Hepatocyte (in vitro differentiated cells): ENCODE data around the gene SGTA.

Source experiments
- EZH2 ChIP-seq: fragments of 200-600 bp; sonication (generic); IDR thresholded peaks from 2 replicates; pipeline ENCODE4 v1.6.1; 2016; ENCODE audit warnings: antibody characterized with exemption, mild to moderate bottlenecking, borderline replicate concordance
- TF ChIP-seq, protein P1 (sequence below): fragments of 200-600 bp; sonication (generic); IDR thresholded peaks from 2 replicates; pipeline ENCODE4 v1.5.1; 2016; ENCODE audit warnings: antibody characterized with exemption, mild to moderate bottlenecking; ENCODE audit not compliant: poor library complexity

DNA sequence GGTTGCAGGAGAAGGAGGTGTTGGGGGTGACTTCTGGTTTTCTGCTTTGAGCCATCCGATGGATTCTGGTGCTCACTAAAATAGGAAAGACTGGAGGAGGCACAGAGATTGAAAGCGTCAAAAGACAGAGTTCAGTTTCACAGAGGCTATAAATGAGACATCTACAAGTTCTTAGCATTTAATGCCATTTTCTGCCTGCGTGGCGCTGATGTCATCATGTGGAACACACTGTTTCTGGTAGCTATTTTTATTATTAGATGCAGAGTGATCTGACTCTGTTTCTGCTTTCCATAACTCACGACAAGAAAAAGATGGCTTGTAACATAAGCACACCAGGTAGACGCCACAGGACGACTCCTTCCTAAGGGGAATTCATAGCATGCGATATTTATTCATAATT lies 40.0 kb downstream of the SGTA start:
- TF ChIP-seq, protein P1, sequence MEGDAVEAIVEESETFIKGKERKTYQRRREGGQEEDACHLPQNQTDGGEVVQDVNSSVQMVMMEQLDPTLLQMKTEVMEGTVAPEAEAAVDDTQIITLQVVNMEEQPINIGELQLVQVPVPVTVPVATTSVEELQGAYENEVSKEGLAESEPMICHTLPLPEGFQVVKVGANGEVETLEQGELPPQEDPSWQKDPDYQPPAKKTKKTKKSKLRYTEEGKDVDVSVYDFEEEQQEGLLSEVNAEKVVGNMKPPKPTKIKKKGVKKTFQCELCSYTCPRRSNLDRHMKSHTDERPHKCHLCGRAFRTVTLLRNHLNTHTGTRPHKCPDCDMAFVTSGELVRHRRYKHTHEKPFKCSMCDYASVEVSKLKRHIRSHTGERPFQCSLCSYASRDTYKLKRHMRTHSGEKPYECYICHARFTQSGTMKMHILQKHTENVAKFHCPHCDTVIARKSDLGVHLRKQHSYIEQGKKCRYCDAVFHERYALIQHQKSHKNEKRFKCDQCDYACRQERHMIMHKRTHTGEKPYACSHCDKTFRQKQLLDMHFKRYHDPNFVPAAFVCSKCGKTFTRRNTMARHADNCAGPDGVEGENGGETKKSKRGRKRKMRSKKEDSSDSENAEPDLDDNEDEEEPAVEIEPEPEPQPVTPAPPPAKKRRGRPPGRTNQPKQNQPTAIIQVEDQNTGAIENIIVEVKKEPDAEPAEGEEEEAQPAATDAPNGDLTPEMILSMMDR: no peak
- no peak for TF ChIP-seq EZH2
